Keratinocyte (primary cell): ENCODE data around the gene FCF1. TPM values are rescaled to one million over a fixed set of nuclear protein-coding genes. Genes with fewer than 3 reads are reported as not detected.

ENCODE experiments used
- DNase-seq: peaks from one replicate; pipeline ENCODE4 v3.0.0-alpha.2; 2011; ENCODE audit warnings: low read depth, missing footprints, low spot score
- FAIRE-seq: peaks from 2 replicates; lab custom pipeline; 2011; peaks lifted over from hg19 to GRCh38; lab: Jason Lieb, UNC
- H2AFZ ChIP-seq: 2 replicates; pipeline ENCODE4 v1.6.0; 2012; ENCODE audit warnings: low read length, control low read depth, inconsistent platforms; ENCODE audit not compliant: control insufficient read depth
- H3K27ac ChIP-seq: 2 replicates; pipeline ENCODE4 v1.5.1; 2011; ENCODE audit warnings: low read length; ENCODE audit not compliant: control insufficient read depth, insufficient read depth
- H3K27me3 ChIP-seq: 3 replicates; pipeline ENCODE4 v1.6.0; 2011; ENCODE audit warnings: low read length; ENCODE audit not compliant: control insufficient read depth, insufficient read depth; ENCODE audit errors: extremely low read depth
- H3K36me3 ChIP-seq, 2 experiments: 2 replicates in 1 of 2; 3 replicates in 1 of 2; pipeline ENCODE4 v1.5.1; 2011; ENCODE audit warnings: low read length in 2 of 2, mild to moderate bottlenecking in 1 of 2; ENCODE audit not compliant: control insufficient read depth in 2 of 2, insufficient read depth in 2 of 2; ENCODE audit errors: extremely low read depth in 1 of 2
- H3K4me1 ChIP-seq: 3 replicates; pipeline ENCODE4 v1.5.1; 2011; ENCODE audit warnings: low read length; ENCODE audit not compliant: control insufficient read depth, insufficient read depth; ENCODE audit errors: extremely low read depth
- H3K4me2 ChIP-seq: 3 replicates; pipeline ENCODE4 v1.6.0; 2011; ENCODE audit warnings: low read depth, low read length; ENCODE audit not compliant: control insufficient read depth, insufficient read depth; ENCODE audit errors: extremely low read depth
- H3K4me3 ChIP-seq, 3 experiments: fragments of 200-600 bp in 1 of 3; sonication (generic) in 1 of 3; 2 replicates in 2 of 3; 3 replicates in 1 of 3; pipeline ENCODE4 v1.5.1; 2011 to 2016; ENCODE audit warnings: low read length in 3 of 3, mild to moderate bottlenecking in 3 of 3, control low read depth in 2 of 3, inconsistent platforms in 1 of 3, low read depth in 1 of 3, mixed read lengths in 1 of 3, mixed run types in 1 of 3, moderate library complexity in 1 of 3; ENCODE audit not compliant: control insufficient read depth in 2 of 3, insufficient read depth in 2 of 3; ENCODE audit errors: extremely low read depth in 1 of 3
- H3K79me2 ChIP-seq: 2 replicates; pipeline ENCODE4 v1.6.0; 2012; ENCODE audit warnings: low read length; ENCODE audit not compliant: control insufficient read depth, insufficient read depth
- H3K9ac ChIP-seq: 3 replicates; pipeline ENCODE4 v1.6.0; 2011; ENCODE audit warnings: low read length; ENCODE audit not compliant: control insufficient read depth, insufficient read depth; ENCODE audit errors: extremely low read depth
- H3K9me1 ChIP-seq: 3 replicates; pipeline ENCODE4 v1.6.0; 2011; ENCODE audit warnings: low read length; ENCODE audit not compliant: control insufficient read depth, insufficient read depth; ENCODE audit errors: extremely low read depth
- H3K9me3 ChIP-seq: 2 replicates; pipeline ENCODE4 v1.5.1; 2012; ENCODE audit warnings: low read depth, low read length; ENCODE audit not compliant: control insufficient read depth
- H4K20me1 ChIP-seq: 3 replicates; pipeline ENCODE4 v1.6.0; 2011; ENCODE audit warnings: low read length; ENCODE audit not compliant: control insufficient read depth, insufficient read depth; ENCODE audit errors: extremely low read depth
- CTCF ChIP-seq, 3 experiments: IDR thresholded peaks in 1 of 3; conservative IDR thresholded peaks in 1 of 3; optimal IDR thresholded peaks in 1 of 3; 2 replicates in 2 of 3; 3 replicates in 1 of 3; pipeline versions ENCODE3 to v1.5.1; 2011; ENCODE audit warnings: low read length in 3 of 3, mild to moderate bottlenecking in 3 of 3, moderate library complexity in 2 of 3, control low read depth in 1 of 3, inconsistent platforms in 1 of 3; ENCODE audit not compliant: insufficient read depth in 2 of 3; ENCODE audit errors: extremely low read depth in 1 of 3
- EZH2 ChIP-seq: IDR thresholded peaks from one replicate; pipeline ENCODE4 v1.6.1; 2012; ENCODE audit warnings: inconsistent platforms, mild to moderate bottlenecking, low read length, moderate library complexity
- dilution Hi-C: fragments of 300-500 bp; cut with MboI; formaldehyde crosslinking; loops from one replicate; pipeline ENCODE4 v1.7.0; 2020; ENCODE audit warnings: low sequenced_read_pairs; ENCODE audit not compliant: extremely low pct_ligation_motif_present
- polyA plus RNA-seq, 5 experiments: library from polyadenylated mRNA; depleted of rRNA in 3 of 5; stranded (reverse) in 3 of 5; stranded (forward) in 1 of 5; unstranded in 1 of 5; fragments of >200 nt; gene quantifications; 1 replicate in 1 of 5; 2 replicates in 3 of 5; 3 replicates in 1 of 5; pipeline versions ENCODE4 v1.2.1 to v1.2.3, GENCODE V29; 2011 to 2012; ENCODE audit warnings: missing spikeins in 2 of 5, low read depth in 1 of 5, low replicate concordance in 1 of 5

The FCF1 gene
- polyA plus RNA-seq, 1 donor (not counting 4 experiments of a cell fraction or from before 2014, with no cell fraction given) = 86.8 TPM

GRCh38 chr14:74737753-74738325 is 24.9 kb downstream of the FCF1 start:
- no peak for DNase-seq
- TF ChIP-seq EZH2 (no peak), CTCF (optimal IDR thresholded peaks at IDR 0.05 in 1 of 3, IDR thresholded peaks at IDR 0.05 in 1 of 3, conservative IDR thresholded peaks at IDR 0.05 in 1 of 3; ENCODE audit: extremely low read depth in 1 of 3, insufficient read depth in 2 of 3, low read length in 3 of 3) (no peak)
- peaks cover 0 to 3% of the 10 kb centered on the region in 2 experiments for H3K36me3 ChIP-seq
- no peaks in the 10 kb centered on the region for H3K79me2 ChIP-seq
- no peaks in the 10 kb centered on the region for H4K20me1 ChIP-seq
- H3K9ac ChIP-seq = no peak overlapping the region
- no peak overlapping the region for H2AFZ ChIP-seq
- no peaks in the 10 kb centered on the region for H3K27me3 ChIP-seq
- H3K4me2 ChIP-seq = no peak overlapping the region
- no peaks in the 10 kb centered on the region for H3K9me1 ChIP-seq
- H3K4me1 ChIP-seq = no peaks in the 10 kb centered on the region
- no peak overlapping the region for H3K4me3 ChIP-seq
- dilution Hi-C loops = no loop called here
- no peaks in the 10 kb centered on the region for H3K9me3 ChIP-seq
- H3K27ac ChIP-seq = no peak overlapping the region
- FAIRE-seq = no peak

- Histone ChIP-seq H3K9ac (no peak overlapping the region), H3K4me3 (no peak overlapping the region), H3K27ac (no peak overlapping the region), H3K4me2 (no peak overlapping the region), H3K9me1 (no peaks in the 10 kb centered on the region), H3K36me3 (peaks cover 0 to under 1% of the 10 kb centered on the region in 2 experiments), H4K20me1 (no peaks in the 10 kb centered on the region), H3K79me2 (no peaks in the 10 kb centered on the region), H3K27me3 (no peaks in the 10 kb centered on the region), H2AFZ (no peak overlapping the region), H3K4me1 (no peaks in the 10 kb centered on the region), H3K9me3 (no peaks in the 10 kb centered on the region)
- DNase-seq = no peak
- TF ChIP-seq CTCF (optimal IDR thresholded peaks at IDR 0.05 in 1 of 3, IDR thresholded peaks at IDR 0.05 in 1 of 3, conservative IDR thresholded peaks at IDR 0.05 in 1 of 3; ENCODE audit: extremely low read depth in 1 of 3, insufficient read depth in 2 of 3, low read length in 3 of 3) (no peak), EZH2 (no peak)
- FAIRE-seq = no peak
- dilution Hi-C loops = no loop called here
Observed at GRCh38 chr14:74739293-74740030, 26.5 kb downstream of the FCF1 start.
